Astrocyte of the cerebellum (primary cell): ENCODE measurements around the gene AAK1.
"Not testable (repeated sequence)": the region's sequence is repeated elsewhere in the genome, so short reads cannot be mapped to it uniquely, and the experiment has no call there.

Experiments
- DNase-seq: peaks from one replicate; pipeline ENCODE4 v3.0.0-alpha.2; 2011; ENCODE audit warnings: low read depth
- H3K4me3 ChIP-seq: 2 replicates; pipeline ENCODE4 v1.5.1; 2011; ENCODE audit warnings: mild to moderate bottlenecking, low read depth, low read length, moderate library complexity
- CTCF ChIP-seq: IDR thresholded peaks from 2 replicates; pipeline ENCODE4 v1.5.1; 2012; ENCODE audit warnings: low read length, low read depth, moderate library complexity, mild to moderate bottlenecking; ENCODE audit errors: missing control alignments
- in situ Hi-C: cut with HindIII; loops from 2 replicates; pipeline ENCODE4 v1.10.0; 2017; ENCODE audit warnings: low sequenced_read_pairs

Gene AAK1

GRCh38 chr2:69629921-69630608 is 13.5 kb downstream of the AAK1 start:
- TF ChIP-seq CTCF, result no peak
- no peak overlapping the region for H3K4me3 ChIP-seq
- no peak for DNase-seq
- in situ Hi-C loops, result no loop called here

- in situ Hi-C loops, result no loop called here
- DNase-seq, result no peak
- TF ChIP-seq CTCF, result no peak
- H3K4me3 ChIP-seq, result no peak overlapping the region
Measured at GRCh38 chr2:69628325-69629021, 15.1 kb downstream of the AAK1 start.

GRCh38 chr2:69625078-69625795 is 18.3 kb downstream of the AAK1 start:
- no peak overlapping the region for H3K4me3 ChIP-seq
- in situ Hi-C loops, result no loop called here
- TF ChIP-seq CTCF, result no peak
- no peak for DNase-seq

- DNase-seq, result no peak
- H3K4me3 ChIP-seq, result no peak overlapping the region
- no peak for TF ChIP-seq CTCF
- in situ Hi-C loops, result no loop called here
Measured at GRCh38 chr2:69624611-69625010, 18.9 kb downstream of the AAK1 start.

- no peak for TF ChIP-seq CTCF
- in situ Hi-C loops, result no loop called here
- H3K4me3 ChIP-seq, result no peak overlapping the region
- no peak for DNase-seq
Measured at GRCh38 chr2:69624131-69624530, 19.4 kb downstream of the AAK1 start.

GRCh38 chr2:69623236-69623635 is 20.3 kb downstream of the AAK1 start:
- no peak overlapping the region for H3K4me3 ChIP-seq
- TF ChIP-seq CTCF, result no peak
- DNase-seq, result no peak
- in situ Hi-C loops, result no loop called here

GRCh38 chr2:69622805-69623204 is 20.7 kb downstream of the AAK1 start:
- in situ Hi-C loops, H3K4me3 ChIP-seq, DNase-seq: not testable (repeated sequence)

GRCh38 chr2:69622017-69622540 is 21.5 kb downstream of the AAK1 start:
- DNase-seq, H3K4me3 ChIP-seq, in situ Hi-C loops: not testable (repeated sequence)
